DND-41 (cell line): ENCODE results near the gene B4GALNT3.

Source experiments
- ATAC-seq: fragments of 200-7000 bp; cut with Tn5 transposase; 3 replicates; pipeline ENCODE4 v1.9.1; 2021; ENCODE audit warnings: low read depth; ENCODE audit not compliant: insufficient read depth
- DNase-seq: peaks from one replicate; pipeline ENCODE4 v3.0.0-alpha.2; 2020
- H2AFZ ChIP-seq: 2 replicates; pipeline ENCODE4 v1.6.0; 2012; ENCODE audit warnings: low read depth, low read length
- H3K27ac ChIP-seq: 2 replicates; pipeline ENCODE4 v1.5.1; 2012; ENCODE audit warnings: low read length, inconsistent platforms
- H3K27me3 ChIP-seq: fragments of 200-600 bp; sonication (generic); 2 replicates; pipeline ENCODE4 v1.6.0; 2012; ENCODE audit warnings: low read length, mild to moderate bottlenecking, inconsistent platforms; ENCODE audit not compliant: insufficient read depth, poor library complexity
- H3K36me3 ChIP-seq: 2 replicates; pipeline ENCODE4 v1.5.1; 2012; ENCODE audit warnings: low read length, inconsistent platforms; ENCODE audit not compliant: insufficient read depth
- H3K4me1 ChIP-seq: 2 replicates; pipeline ENCODE4 v1.5.1; 2012; ENCODE audit warnings: mild to moderate bottlenecking, low read length; ENCODE audit not compliant: insufficient read depth
- H3K4me2 ChIP-seq: 2 replicates; pipeline ENCODE4 v1.6.0; 2012; ENCODE audit warnings: mild to moderate bottlenecking, moderate library complexity, low read length, inconsistent platforms; ENCODE audit not compliant: insufficient read depth
- H3K4me3 ChIP-seq, 2 experiments: fragments of 200-600 bp in 1 of 2; shearing (Covaris generic) in 1 of 2; 2 replicates each; pipeline ENCODE4 v1.5.1; 2012 to 2016; ENCODE audit warnings: inconsistent platforms in 2 of 2, low read length in 2 of 2, mild to moderate bottlenecking in 2 of 2, low read depth in 1 of 2, moderate library complexity in 1 of 2
- H3K79me2 ChIP-seq: 2 replicates; pipeline ENCODE4 v1.6.0; 2012; ENCODE audit warnings: low read length, inconsistent platforms; ENCODE audit not compliant: insufficient read depth
- H3K9ac ChIP-seq: 2 replicates; pipeline ENCODE4 v1.6.0; 2012; ENCODE audit warnings: low read depth, mild to moderate bottlenecking, inconsistent platforms, low read length, moderate library complexity
- H3K9me3 ChIP-seq: 2 replicates; pipeline ENCODE4 v1.5.1; 2012; ENCODE audit warnings: low read length, moderate library complexity, mild to moderate bottlenecking, inconsistent platforms; ENCODE audit not compliant: insufficient read depth, severe bottlenecking
- H4K20me1 ChIP-seq: 2 replicates; pipeline ENCODE4 v1.6.0; 2012; ENCODE audit warnings: low read length; ENCODE audit not compliant: insufficient read depth
- CTCF ChIP-seq: IDR thresholded peaks from 2 replicates; pipeline ENCODE4 v1.5.1; 2012; ENCODE audit warnings: borderline replicate concordance, low read length, moderate library complexity, mild to moderate bottlenecking; ENCODE audit not compliant: poor library complexity, severe bottlenecking; ENCODE audit errors: extremely low read depth
- EZH2 ChIP-seq: IDR thresholded peaks from 3 replicates; pipeline ENCODE4 v1.6.1; 2012; ENCODE audit warnings: borderline replicate concordance, low read depth, mild to moderate bottlenecking, moderate library complexity, low read length, inconsistent platforms; ENCODE audit not compliant: severe bottlenecking

The B4GALNT3 gene

GRCh38 chr12:574475-575128 is 114.9 kb downstream of the B4GALNT3 start:
- no peak overlapping the region for H3K27ac ChIP-seq
- H2AFZ ChIP-seq, result peak overlapping the region; percentile 91; the same call in 1 of the 2 replicates
- no peaks in the 10 kb centered on the region for H3K27me3 ChIP-seq
- H3K4me3 ChIP-seq, result no peak overlapping the region
- H3K4me1 ChIP-seq, result peaks cover 26% of the 10 kb centered on the region
- DNase-seq, result no peak
- no peak overlapping the region for H3K9ac ChIP-seq
- ATAC-seq, result no peak
- H3K36me3 ChIP-seq, result no peaks in the 10 kb centered on the region
- no peaks in the 10 kb centered on the region for H4K20me1 ChIP-seq
- H3K4me2 ChIP-seq, result no peak overlapping the region
- no peaks in the 10 kb centered on the region for H3K9me3 ChIP-seq
- H3K79me2 ChIP-seq, result no peaks in the 10 kb centered on the region
- TF ChIP-seq EZH2 (no peak), CTCF (no peak)

GRCh38 chr12:575129-575502 is 115.4 kb downstream of the B4GALNT3 start:
- Histone ChIP-seq H3K9me3 (no peaks in the 10 kb centered on the region), H3K9ac (peak overlapping the region; percentile 55), H3K36me3 (no peaks in the 10 kb centered on the region), H4K20me1 (no peaks in the 10 kb centered on the region), H3K27me3 (no peaks in the 10 kb centered on the region), H3K4me2 (no peak overlapping the region), H2AFZ (peak overlapping the region; percentile 91), H3K27ac (peak overlapping the region; percentile 75; the same call in 1 of the 2 replicates), H3K4me3 (no peak overlapping the region), H3K4me1 (peaks cover 21% of the 10 kb centered on the region), H3K79me2 (no peaks in the 10 kb centered on the region)
- DNase-seq, result no peak
- TF ChIP-seq CTCF (no peak), EZH2 (no peak)
- no peak for ATAC-seq

GRCh38 chr12:575948-576614 is 116.3 kb downstream of the B4GALNT3 start:
- TF ChIP-seq EZH2, result no peak
- peak; percentile 98 for TF ChIP-seq CTCF
- DNase-seq, result peak; percentile 89
- Histone ChIP-seq H3K4me2 (peak overlapping the region; percentile 49), H3K4me1 (peaks cover 17% of the 10 kb centered on the region), H4K20me1 (no peaks in the 10 kb centered on the region), H3K4me3 (peak overlapping the region in 1 of 2 experiments; percentile 13; a peak in 1 of 4 replicates), H3K36me3 (no peaks in the 10 kb centered on the region), H3K9ac (peak overlapping the region; percentile 55), H3K79me2 (no peaks in the 10 kb centered on the region), H3K9me3 (no peaks in the 10 kb centered on the region), H3K27me3 (no peaks in the 10 kb centered on the region), H3K27ac (peak overlapping the region; percentile 75), H2AFZ (peak overlapping the region; percentile 91)
- ATAC-seq, result peak; percentile 97
